GM12864 (cell line): ENCODE results near the gene ZNF518A.
A peak's percentile ranks its signal among the peaks of the same experiment; 100 is the strongest.

Source experiments
- DNase-seq: peaks from one replicate; pipeline ENCODE4 v3.0.0-alpha.2; 2011; ENCODE audit warnings: low read depth
- H3K4me3 ChIP-seq: 2 replicates; pipeline ENCODE4 v1.5.1; 2011; ENCODE audit warnings: mild to moderate bottlenecking, low read depth, low read length, control low read depth
- TF ChIP-seq, protein P1 (sequence below): IDR thresholded peaks from 2 replicates; pipeline ENCODE4 v1.5.1; 2011; ENCODE audit warnings: low read depth, mild to moderate bottlenecking, moderate library complexity, low read length, control low read depth, inconsistent platforms; ENCODE audit errors: missing control alignments

ZNF518A gene

DNA sequence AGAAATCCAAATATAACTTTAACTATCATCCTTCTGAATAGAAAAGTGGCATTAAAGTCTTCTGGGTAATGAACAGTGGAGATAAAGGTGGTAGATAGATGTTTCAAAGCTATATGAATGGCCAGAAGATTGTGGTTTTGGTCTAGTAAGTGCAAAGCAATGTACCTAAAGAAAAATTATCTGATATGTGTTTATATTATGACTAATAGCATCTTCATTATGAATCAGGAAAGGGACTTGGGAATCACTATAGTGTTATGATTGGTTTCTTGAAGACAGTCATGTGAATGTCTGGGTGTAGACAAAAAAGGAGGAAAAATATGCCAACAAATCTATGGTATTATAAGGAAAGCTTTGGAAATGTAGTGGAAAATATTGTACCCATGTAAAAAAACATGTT, 3.0 kb downstream of the ZNF518A start:
- H3K4me3 ChIP-seq: no peak overlapping the region
- DNase-seq: no peak
- TF ChIP-seq, protein P1, sequence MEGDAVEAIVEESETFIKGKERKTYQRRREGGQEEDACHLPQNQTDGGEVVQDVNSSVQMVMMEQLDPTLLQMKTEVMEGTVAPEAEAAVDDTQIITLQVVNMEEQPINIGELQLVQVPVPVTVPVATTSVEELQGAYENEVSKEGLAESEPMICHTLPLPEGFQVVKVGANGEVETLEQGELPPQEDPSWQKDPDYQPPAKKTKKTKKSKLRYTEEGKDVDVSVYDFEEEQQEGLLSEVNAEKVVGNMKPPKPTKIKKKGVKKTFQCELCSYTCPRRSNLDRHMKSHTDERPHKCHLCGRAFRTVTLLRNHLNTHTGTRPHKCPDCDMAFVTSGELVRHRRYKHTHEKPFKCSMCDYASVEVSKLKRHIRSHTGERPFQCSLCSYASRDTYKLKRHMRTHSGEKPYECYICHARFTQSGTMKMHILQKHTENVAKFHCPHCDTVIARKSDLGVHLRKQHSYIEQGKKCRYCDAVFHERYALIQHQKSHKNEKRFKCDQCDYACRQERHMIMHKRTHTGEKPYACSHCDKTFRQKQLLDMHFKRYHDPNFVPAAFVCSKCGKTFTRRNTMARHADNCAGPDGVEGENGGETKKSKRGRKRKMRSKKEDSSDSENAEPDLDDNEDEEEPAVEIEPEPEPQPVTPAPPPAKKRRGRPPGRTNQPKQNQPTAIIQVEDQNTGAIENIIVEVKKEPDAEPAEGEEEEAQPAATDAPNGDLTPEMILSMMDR: no peak

DNA sequence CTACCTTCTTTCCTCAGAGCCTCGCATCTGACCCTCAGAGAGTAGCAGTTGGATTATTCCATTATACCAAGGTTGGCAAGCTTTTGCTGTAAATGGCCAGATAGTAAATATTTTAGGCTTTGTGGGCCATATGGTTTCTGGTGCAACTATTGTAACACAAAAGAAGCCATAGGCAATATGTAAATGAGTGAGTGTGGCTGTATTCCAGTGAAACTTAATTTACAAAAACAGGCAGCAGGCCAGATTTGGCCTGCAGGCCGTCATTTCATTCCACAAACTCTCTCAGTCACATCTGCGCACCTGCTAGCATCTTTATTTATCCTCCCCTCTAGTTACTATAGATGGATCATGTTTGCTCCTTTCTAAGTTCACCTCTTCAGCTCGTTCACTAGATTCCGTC, 6.7 kb downstream of the ZNF518A start:
- no peak for DNase-seq
- TF ChIP-seq, protein P1: no peak
- H3K4me3 ChIP-seq: no peak overlapping the region

DNA sequence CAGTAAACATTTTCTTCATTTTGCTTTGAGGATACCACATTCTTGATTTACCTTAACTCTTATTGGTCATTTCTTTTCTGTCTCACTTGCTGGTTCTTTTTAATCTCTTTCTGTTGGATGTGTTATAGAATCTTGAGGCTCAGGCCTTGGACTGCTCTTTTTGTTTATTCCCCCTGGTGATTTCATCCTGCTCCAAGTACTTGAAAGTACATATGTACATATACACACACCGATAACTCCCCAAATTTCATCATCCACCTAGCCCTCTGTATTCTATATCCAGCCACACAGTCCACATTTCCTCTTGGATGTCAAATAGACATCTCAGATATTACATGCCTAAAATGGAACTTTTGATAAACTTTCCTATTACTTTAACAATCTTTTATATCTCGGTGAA, 7.5 kb downstream of the ZNF518A start:
- TF ChIP-seq, protein P1: no peak
- no peak overlapping the region for H3K4me3 ChIP-seq

DNA sequence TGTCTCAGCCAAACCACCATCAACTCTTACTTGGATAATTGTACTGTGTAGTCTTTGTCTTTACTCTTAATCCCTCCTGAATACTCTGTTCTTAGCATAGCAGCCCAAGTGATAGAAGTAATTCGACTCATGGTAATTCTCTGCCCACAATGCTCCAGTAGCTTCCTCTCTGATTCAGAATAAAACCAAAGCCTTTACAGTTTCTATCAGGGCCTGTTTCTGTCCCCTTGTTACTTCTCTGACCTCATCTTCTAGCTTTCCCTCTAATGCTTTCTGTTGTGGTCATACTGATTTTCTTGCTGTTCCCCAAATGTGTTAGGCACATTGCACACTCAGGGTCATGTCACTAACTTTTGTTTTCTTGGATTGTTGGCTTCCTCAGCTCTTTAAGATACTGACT, 8.0 kb downstream of the ZNF518A start:
- DNase-seq: peak; percentile 56
- no peak overlapping the region for H3K4me3 ChIP-seq
- TF ChIP-seq, protein P1: no peak

More for the DNA sequence above, 7.5 kb downstream of the ZNF518A start:
- no peak for DNase-seq

DNA sequence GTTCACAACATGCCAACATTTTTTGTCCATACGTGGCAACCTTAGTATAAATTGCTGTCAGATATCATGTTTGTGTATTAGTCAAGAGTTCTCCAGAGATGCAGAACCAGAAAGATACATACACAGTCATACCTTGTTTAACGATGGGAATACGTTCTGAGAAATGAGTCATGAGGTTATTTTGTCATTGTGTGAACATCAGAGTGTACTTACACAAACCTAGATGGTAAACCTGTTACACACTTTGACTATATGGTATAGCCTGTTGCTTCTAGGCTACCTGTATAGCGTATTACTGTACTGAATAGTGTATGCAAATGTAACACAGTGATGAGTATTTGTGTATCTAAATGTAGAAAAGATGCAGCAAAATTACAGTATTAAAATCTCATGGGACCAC, 22.3 kb downstream of the ZNF518A start:
- no peak for DNase-seq
- TF ChIP-seq, protein P1: no peak
- H3K4me3 ChIP-seq: no peak overlapping the region

DNA sequence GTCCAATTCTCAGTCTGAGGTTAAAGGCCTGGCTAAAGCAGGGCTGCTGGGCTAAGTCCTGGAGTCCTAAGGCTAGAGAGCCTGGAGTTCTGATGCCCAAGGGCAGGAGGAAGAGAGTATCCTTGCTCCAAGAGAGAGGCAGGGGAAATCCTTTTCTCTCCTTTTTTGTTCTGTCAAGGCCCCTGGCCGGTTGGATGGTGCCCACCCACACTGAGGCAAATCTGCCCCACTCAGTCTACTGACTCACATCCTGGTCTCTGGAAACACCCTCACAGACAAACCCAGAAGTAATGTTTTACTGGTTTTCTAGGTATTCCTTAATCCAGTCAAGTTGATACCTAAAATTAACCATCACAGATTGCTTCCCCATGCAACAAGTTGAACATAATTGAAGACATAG, 23.0 kb downstream of the ZNF518A start:
- DNase-seq: no peak

DNA sequence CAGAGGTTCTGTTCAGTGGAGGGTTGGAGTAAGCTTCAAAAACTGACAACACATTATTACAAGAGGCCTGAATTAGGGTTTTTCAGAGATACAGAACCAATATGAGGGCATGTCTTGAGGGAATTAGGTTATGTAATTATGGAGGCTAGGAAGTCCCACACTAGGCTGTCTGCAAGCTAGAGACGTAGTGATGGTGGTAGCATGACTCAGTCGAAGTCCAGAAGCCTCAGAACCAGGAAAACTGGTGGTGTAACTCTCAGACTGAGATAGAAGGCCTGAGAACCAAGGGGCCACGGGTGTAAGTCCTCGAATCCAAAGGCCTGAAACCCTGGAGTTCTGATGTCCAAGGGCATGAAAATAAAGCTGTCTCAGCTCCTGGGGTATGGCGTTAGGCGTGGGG, 35.6 kb downstream of the ZNF518A start:
- no peak for DNase-seq
- TF ChIP-seq, protein P1: no peak
- no peak overlapping the region for H3K4me3 ChIP-seq

More for the DNA sequence above, 23.0 kb downstream of the ZNF518A start:
- H3K4me3 ChIP-seq: no peak overlapping the region
- TF ChIP-seq, protein P1: no peak
